Superior temporal gyrus (tissue), 1 donor: Measurements from ENCODE around the gene FLYWCH2.
"Not testable (repeated sequence)": the region's sequence is repeated elsewhere in the genome, so short reads cannot be mapped to it uniquely, and the experiment has no call there.

ENCODE experiments used
- DNase-seq: peaks from one replicate; pipeline ENCODE4 v3.0.0-alpha.2; 2016; ENCODE audit errors: extremely low spot score

Gene FLYWCH2

DNA sequence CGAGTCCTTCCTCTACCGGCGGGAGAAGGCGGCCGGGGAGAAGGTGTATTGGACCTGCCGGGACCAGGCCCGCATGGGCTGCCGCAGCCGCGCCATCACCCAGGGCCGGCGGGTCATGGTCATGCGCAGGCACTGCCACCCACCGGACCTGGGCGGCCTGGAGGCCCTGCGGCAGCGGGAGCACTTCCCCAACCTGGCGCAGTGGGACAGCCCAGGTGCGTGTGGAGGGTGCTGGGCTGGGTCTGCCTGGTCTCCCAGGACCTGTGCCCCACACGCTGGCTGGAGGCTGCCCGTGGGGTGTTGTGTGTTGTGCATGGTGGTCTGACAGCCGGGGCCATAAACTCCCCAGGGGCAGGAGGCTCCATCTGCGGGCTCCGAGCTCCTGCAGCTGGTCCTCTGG, 54.2 kb downstream of the FLYWCH2 start:
- no peak for DNase-seq

GRCh38 chr16:2938206-2938605, 55.2 kb downstream of the FLYWCH2 start:
- no peak for DNase-seq

DNA sequence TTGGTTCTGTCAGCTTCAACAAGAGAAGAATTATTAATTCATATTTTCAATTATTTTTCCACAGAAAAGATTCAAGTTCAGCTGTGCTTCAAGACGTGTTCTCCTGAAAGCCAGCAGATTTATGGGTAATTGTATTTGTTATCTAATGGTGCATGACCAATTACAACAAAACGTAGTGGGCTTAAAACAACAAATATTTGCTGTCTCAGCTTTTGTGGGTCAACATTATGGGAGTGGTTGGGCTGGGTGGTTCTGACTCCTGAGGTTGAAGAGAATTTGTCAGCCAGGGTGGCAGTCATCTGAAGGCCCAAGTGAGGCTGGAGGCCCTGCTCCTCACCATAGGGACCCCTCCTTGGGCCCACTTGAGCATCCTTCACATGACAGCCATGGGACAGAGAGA, 57.0 kb downstream of the FLYWCH2 start:
- DNase-seq: no peak

- DNase-seq: no peak
Measured at GRCh38 chr16:2942045-2942444, 59.0 kb downstream of the FLYWCH2 start.

- DNase-seq: not testable (repeated sequence)
Measured at GRCh38 chr16:2943716-2944115, 60.7 kb downstream of the FLYWCH2 start.

- no peak for DNase-seq
Measured at GRCh38 chr16:2946649-2947048, 63.6 kb downstream of the FLYWCH2 start.
